CD4-positive, alpha-beta T cell treated with Interleukin-1 beta for 1 hour (primary cell): ENCODE results near the gene BARHL1.

ENCODE experiments used
- DNase-seq, 2 donors: peaks; one replicate each; pipeline ENCODE4 v3.0.0-alpha.2; 2020 to 2022

Gene BARHL1

GRCh38 chr9:132626285-132626684, 43.9 kb downstream of the BARHL1 start:
- DNase-seq, result no peak

- DNase-seq, result no peak
Observed at GRCh38 chr9:132627106-132627505, 44.7 kb downstream of the BARHL1 start.

- no peak for DNase-seq
Observed at GRCh38 chr9:132627594-132627993, 45.2 kb downstream of the BARHL1 start.

- DNase-seq, result no peak
Observed at GRCh38 chr9:132628746-132629145, 46.3 kb downstream of the BARHL1 start.

GRCh38 chr9:132630116-132630515, 47.7 kb downstream of the BARHL1 start:
- DNase-seq, result no peak

DNA sequence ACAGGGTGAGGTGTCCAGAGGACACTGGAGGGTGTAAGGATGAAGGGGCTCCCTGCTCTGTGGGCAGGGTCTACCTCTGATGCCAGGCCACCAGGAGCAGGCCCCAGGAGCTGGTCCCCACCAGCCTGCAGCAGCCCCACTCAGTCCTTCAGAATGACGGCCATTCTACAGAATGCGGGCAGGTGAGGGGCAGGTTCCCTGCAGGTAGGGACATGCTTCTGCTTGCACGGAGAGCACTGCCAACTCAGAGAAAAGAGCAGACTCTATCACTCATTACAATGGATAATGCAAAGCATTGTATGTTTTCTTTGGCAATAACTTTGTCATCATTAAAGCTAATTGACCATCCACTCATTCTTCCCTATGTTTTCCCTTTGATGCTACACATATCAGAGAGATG, 48.4 kb downstream of the BARHL1 start:
- DNase-seq, result no peak

- no peak for DNase-seq
Observed at GRCh38 chr9:132631280-132631679, 48.9 kb downstream of the BARHL1 start.

DNA sequence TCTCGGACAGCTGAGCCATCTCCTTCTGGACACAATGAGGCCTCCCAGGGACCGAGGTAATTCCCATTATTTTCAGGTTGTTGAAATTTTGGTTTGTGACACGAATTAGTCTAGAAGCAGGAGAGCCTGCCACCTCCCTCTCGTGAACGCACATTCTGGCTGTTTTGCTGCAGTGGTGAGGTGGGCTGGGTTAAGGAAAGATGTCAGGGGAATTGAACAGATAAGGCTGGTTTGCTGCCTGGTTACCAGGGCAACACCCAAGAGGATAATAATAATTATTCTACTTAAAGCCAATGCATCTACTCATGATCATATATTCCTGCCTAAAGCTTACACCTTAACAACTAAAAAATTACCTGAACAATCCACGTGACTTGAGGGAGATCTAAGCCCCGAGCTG, 49.3 kb downstream of the BARHL1 start:
- DNase-seq, result no peak

DNA sequence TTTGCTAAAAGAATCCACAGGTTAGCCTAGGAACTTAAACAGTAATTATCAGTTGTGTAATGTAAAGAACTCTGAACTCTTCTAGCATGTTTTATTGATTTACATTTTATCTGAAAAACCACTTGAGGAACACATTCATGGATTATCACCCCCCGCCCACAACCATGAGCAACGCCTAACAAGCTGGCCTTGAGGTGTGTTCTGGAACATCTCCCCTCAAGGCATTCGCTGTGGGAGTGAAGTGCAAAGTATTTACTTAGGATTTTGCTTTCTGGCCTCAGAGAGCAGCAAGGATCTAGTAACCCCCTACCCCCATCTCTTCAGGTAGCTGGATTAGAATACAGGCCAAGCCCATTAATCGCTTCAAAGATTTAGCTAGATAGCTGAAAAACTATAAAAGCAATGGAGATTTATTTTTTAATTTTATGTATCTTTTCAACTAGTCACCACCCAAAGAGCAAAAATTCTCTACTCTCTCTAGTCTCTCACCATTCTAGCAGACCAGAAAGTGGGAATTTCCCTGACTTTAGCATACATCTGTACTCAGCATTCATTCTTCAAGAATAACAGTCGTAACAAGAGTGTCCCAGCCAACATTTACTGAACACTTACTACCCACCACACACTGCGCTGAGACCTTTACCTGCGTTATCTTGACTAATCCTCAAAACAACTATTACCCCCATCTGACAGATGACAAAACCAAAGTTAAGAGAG, 50.2 kb downstream of the BARHL1 start:
- DNase-seq, result no peak

DNA sequence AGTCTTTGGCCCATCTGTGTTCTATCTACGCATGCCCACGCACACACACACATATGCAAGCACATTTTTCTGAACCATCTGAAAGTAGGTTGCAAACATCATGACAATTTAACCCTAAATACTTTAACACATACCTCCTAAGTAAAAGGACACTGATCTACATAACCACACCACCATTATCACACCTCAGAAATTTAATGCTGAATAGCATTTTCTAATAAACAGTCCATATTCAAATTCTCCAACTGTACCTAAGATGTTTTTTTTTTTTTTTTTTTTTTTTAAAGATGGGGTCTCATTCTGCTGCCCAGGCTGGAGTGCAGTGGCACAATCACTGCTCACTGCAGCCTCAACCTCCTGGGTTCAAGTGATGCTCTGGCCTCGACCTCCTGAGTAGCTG, 51.9 kb downstream of the BARHL1 start:
- no peak for DNase-seq

DNA sequence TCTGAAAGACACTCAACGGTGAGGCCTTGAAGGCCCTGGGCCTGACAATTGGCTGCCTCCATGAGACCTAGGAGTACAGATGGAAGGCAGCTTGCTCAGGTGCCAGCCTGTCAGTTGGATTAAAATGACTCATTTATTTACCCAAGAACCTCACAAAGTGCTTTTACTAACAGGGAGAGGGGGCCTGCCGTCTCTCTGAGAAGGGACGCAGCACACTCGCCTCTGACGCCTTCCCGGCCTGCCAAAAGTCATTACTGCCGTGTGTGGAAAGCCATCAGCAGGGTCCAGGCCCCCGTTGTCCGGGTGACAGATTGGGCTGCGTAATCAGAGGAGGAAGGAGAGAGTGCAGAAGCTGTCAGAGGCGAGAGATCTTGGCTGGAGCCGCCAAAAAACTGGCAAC, 54.9 kb downstream of the BARHL1 start:
- DNase-seq, result no peak

DNA sequence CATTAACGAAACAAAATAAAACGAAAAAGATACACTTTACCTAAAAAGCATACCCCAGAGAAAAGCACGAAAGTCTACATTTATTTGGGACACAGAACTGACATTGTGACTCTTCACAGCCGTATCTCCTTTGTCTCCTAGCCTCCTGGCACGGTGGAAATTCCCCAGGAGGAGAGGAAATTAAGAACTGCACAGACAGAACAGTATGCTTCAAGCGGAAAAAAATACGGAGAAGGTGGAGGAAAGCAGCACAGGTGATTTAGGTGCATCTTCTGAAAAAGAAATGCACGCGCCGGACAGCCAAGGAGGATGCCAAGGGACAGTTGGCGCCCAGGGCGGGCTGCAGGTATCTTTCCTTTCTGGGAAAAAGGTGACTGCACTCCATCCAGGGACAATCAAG, 55.4 kb downstream of the BARHL1 start:
- DNase-seq, result no peak

DNA sequence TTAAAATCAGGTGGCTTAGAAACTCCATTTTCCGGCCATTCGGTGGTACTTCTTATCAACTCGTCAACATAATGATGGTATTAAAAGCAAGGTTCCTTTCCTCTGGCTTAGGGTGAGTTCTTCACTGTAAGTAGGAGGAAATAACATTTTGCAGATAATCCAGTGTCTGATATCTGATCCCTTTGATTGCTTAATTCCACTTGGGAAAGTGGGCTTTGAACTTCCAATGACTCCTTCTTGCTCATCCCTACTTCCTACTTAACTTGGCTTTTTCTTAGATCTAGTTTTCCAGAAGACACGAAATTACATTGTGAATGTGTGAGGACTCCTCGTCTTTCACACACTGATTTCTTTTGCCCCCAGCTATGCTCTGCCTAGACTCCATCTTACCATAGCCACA, 55.8 kb downstream of the BARHL1 start:
- DNase-seq, result no peak

- DNase-seq, result no peak
Observed at GRCh38 chr9:132639322-132639721, 56.9 kb downstream of the BARHL1 start.
